Stimulated activated CD4-positive, alpha-beta T cell treated with anti-CD3 and anti-CD28 coated beads, Interleukin-4, amount 100 ng/mL, for 4 hours (primary cell): Measurements from ENCODE around the gene MEIOB.
A peak's percentile ranks its signal among the peaks of the same experiment; 100 is the strongest.

Experiments used
- DNase-seq, 2 experiments: peaks; one replicate each; pipeline ENCODE4 v3.0.0-alpha.2; 2020

MEIOB gene

GRCh38 chr16:1828645-1829410 is 43.1 kb downstream of the MEIOB start:
- DNase-seq = no peak

- DNase-seq = peak; percentile 84 to 86
These were observed 45.0 kb downstream of the MEIOB start, which contains the start of the genes FAHD1 and HAGH for GRCh38 chr16:1826691-1827573. FAHD1 (plus strand) TSS chr16:1827206; CDS start chr16:1827239, 33 bp downstream. HAGH (minus strand) TSS chr16:1826825; CDS start chr16:1826787, 38 bp downstream.

DNA sequence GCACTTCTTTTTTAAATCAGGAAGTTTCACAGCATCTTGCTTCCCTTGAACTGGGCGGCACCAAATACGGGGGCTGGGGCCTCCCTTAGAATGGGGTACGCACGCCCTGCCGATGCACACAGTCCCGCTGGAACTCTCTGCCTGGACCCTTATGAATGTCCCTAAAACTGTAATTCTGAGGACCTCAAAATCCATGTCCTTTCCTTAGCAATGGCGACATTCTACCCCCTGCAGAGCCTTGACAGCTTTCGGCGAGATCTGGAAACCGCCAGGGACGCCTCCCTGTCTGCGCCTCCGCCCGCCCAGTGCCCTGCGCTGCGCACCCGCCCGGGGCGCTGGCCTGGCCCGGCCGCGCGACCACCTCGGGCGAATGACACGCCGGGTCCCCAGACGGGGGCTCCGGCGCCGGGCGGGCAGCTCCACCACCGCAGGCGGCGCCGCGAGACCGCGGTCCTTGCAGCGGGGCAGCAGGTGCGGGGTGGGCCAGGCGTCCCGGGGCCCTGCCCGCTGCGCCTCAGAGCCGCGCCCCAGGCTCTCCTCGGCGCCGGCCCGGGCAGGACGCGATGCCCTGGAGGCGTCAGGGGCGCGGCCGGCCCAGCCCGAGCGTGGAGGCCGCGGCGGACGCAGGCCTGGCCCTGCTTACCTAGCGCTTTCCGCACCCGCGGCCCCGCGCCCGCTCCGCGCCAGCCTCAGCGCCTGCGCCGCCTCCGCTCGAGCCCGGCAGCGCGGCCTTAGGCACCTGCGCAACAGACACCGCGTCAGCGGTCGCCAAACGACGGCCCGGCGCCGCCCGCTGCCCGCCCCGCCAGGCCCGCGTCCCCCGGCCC is 45.9 kb downstream of the MEIOB start:
- DNase-seq = peak; percentile 63 to 68

- no peak for DNase-seq
These were observed 46.5 kb downstream of the MEIOB start for GRCh38 chr16:1825381-1825863.

GRCh38 chr16:1823821-1824220 is 48.1 kb downstream of the MEIOB start:
- DNase-seq = no peak

GRCh38 chr16:1822801-1823200 is 49.2 kb downstream of the MEIOB start:
- DNase-seq = no peak

- DNase-seq = no peak
These were observed 49.9 kb downstream of the MEIOB start for GRCh38 chr16:1821861-1822611.

DNA sequence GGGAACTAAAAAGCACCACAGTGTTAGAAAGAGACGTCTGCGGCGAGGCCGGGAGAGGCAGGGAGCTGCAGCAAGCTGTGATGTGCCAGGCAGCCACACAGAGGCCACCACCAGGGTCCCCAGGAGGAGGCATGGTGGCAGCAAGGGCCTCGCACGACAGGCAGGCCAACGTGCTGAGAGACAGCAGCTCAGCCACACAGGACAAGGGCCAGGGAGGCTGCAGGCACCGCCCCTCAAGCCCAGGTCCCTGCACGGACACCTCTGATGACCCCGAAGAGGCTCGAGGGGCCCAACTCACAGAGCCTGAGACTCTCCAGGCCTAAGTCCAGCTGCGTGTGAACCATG is 51.0 kb downstream of the MEIOB start:
- DNase-seq = no peak

- no peak for DNase-seq
These were observed 51.6 kb downstream of the MEIOB start for GRCh38 chr16:1820096-1820945.

DNA sequence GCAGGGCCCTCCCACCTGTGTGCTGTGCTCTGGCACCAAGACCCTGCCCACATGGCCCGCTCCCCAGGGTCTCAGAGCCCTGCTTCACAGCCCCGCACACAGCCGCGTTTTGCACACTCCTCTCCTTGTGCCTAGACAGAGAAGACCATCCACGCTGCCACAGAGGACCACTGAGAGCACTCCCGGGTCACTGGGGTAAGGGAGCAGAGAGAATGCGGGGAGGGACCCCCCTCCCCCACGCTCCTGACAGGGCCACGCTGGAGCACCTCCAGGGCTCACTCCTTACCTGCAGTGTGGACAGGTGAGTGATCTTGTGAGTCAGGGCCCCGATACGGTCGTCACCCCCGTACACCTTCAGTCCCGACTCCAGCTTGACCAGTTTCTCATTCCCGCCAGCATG is 52.4 kb downstream of the MEIOB start:
- DNase-seq = no peak

- DNase-seq = no peak
These were observed 53.0 kb downstream of the MEIOB start for GRCh38 chr16:1818873-1819525.

- no peak for DNase-seq
These were observed 53.6 kb downstream of the MEIOB start for GRCh38 chr16:1818204-1818872.

GRCh38 chr16:1817716-1818115 is 54.2 kb downstream of the MEIOB start:
- no peak for DNase-seq

GRCh38 chr16:1817276-1817589 is 54.7 kb downstream of the MEIOB start:
- DNase-seq = no peak

DNA sequence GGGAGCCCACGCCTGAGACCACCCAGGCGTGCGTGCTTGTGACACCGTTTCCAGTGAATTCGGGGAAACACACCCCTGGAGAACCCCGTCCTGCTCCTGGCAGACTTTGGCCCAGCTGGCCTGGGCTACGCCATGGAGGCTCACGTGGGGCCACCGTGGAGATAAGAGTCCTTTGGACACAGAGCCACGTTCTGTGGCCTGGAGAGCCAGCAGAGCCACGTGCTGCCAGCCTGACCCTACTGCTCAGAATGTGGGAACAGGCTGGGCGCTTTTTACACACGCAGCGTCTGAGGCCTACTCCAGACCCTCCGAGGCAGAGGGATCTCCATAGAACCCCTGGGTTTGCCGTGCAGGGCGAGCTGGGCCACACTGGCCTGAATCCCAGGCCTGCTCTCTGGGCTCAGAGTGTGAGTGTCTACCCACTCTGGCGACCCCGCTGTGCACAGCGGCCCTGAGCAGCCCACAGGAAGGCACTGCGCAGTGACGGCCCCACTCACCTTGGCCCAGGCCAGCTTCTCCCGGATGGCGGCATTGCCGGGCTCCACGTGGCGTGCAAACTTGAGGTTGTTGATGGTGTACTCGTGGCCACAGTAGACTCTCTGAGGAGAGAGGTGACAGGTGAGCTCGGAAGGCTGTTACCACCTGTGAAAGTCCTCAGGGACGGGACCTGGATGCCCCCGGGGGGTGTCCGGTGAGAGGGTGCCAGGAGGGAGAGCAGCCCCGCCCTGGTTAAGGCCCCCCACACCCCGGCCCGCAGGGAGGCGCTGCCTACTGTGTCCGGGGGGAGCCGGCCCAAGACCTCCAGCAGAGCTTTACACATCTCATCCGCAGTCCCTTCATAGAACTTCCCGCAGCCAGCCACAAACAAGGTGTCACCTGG is 55.3 kb downstream of the MEIOB start:
- no peak for DNase-seq

GRCh38 chr16:1815461-1815860 is 56.5 kb downstream of the MEIOB start:
- no peak for DNase-seq

DNA sequence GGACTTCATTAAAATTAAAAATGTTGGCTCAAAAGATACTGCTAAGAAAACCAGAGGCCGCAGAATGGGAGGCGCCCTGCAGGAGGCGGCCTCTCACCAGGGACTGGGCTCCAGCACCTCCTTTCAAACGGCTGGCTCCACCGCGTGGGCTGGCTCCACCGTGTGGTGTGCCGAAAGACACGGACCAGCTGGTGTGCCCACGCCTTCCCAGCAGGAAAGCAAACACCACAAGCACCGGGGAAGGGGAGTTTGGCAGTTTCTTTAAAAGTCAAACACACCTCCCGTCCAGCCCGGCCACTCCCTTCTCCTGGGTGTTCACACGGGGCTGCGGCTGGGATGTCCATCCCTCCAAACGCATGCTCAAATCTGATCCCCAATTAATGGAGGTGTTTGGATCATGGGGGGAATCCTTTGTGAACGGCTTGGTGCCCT is 59.2 kb downstream of the MEIOB start:
- DNase-seq = peak; percentile 47 to 56

GRCh38 chr16:1810536-1810935 is 61.4 kb downstream of the MEIOB start:
- no peak for DNase-seq

GRCh38 chr16:1810106-1810505 is 61.9 kb downstream of the MEIOB start:
- no peak for DNase-seq
